DMS 273 (cell line): ENCODE results near the gene TRAF3IP3.

Experiments used
- DNase-seq: peaks from one replicate; lab custom pipeline; 2025; ENCODE audit not compliant: unreplicated experiment; lab: John Stamatoyannopoulos, UW

Gene TRAF3IP3

DNA sequence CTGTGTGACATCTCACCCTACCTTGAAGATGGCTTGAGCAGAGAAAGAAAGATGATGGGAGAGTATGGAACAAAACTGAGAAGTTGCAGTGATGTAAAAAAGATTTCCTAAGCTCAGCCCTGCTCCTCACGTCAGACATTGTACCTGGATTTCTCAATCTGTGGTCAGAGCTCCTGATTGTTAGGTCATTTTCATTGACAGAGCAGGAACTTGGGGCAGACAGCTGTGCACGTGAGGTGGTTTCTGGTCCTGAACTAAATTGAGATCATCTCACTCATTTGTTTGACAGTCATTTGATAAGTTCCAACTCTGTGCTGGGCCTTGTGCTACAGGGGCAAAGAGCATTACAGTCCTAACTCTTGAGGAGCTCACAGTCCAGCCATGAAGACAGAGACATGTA, 10.2 kb downstream of the TRAF3IP3 start:
- DNase-seq: no peak

DNA sequence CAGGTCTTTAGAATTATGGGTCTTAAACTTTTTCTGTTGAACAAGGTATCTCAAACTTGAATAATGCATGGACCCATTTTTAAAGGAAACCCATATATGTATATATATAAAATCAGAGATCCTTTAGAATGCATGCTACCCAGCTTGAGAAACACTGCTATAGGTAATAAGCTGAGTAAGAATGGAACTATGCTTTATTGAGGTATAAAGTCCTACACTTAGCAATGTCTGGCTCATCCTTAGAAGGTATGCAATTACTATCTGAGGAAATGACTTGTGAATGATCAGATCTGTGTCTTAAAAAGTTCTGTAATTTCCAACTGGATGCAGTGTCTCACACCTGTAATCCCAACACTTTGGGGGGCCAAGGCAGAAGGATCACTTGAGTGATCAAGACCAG, 11.2 kb downstream of the TRAF3IP3 start:
- DNase-seq: no peak

DNA sequence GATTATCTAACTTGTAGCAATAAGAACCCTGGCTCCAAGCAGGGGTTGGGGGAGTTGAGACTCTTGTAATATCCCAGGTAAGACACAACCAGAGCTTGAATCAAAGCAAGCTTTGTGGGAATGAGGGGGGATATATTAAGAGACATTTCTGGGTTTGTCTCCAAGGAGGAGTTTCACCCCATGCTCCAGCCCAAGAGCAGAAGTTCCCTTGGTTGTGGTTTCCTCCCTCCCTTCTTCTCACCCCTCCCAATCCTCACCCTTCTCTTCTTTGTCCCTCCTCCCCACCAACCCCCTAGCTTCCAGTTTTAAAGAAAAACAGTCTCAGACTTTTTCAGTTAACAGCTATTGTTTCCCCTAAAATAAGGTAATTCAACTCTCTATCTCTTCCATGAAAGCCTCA, 11.9 kb downstream of the TRAF3IP3 start:
- DNase-seq: no peak

DNA sequence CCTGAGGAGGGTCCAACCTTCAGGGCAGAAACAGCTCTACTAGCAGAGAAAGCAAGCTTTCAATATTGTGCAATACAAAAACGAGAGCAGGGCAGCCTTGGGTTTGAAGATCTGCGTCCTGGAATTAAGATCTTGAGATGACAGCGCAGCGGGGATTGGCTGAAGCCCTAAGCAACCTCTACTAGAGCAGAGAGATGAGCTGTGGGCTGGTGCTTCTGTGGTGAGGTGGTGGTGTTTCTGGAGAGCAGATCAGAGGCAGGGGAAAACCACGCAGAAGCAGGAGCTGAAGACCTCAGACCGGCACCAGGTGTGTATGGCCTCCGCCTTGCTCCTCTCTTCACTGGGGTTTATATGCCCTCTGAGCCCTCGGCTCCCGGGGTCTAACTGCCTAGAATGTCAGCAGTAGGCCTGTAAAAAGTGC, 12.5 kb downstream of the TRAF3IP3 start:
- no peak for DNase-seq

DNA sequence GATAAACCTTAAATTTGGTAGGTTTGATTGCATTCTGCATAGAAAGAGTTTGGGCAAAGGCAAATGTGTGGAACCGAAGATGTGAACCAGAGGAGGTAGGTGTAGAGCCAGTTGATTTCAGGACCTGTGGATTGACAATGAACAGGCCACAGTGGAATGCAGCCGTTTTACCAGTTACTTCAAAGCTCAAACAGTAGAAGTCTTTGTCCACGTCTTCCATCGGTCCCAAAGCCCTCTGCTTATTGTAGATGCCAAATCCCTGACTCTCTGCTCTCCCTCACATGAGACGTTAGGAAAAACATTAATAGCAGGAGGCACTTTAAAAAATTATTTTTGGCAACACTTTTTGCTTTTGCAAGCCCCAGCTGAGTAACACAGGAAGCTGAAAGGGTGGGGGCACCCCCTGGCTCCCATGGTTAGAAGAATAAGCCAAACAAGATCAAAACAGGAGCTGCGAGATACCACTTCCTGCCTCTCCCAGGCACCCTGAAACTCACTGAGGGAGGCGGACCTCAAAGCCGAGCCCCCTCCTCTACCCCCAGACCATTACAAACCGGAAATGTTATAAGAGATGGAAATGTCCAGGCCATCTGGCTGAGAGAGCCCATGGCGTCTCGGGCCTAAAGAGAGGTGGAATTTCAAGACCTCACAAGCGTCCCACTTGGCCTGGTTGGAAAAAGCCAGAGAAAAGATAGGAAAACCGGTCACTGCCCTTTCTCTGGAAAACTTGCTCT, 13.5 kb downstream of the TRAF3IP3 start:
- no peak for DNase-seq

DNA sequence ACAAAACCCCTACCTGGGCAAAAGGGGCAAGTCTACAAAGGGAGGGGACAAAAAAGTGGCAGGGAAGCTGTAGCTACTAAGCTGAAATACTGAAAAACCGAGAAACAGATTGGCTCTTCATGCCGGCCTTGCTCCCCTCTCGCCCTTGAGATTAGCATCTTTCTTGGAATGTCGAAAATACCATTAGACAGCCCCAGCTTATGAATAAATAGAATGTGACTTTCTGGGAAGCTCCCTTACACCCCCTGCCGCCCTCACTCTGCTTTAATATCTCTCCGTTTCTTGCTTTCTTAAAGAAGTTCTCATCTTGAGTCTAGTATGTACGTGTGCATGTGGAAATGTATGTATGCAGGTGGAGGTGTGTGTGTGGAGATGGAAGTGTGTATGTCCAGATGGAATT, 14.1 kb downstream of the TRAF3IP3 start:
- no peak for DNase-seq

DNA sequence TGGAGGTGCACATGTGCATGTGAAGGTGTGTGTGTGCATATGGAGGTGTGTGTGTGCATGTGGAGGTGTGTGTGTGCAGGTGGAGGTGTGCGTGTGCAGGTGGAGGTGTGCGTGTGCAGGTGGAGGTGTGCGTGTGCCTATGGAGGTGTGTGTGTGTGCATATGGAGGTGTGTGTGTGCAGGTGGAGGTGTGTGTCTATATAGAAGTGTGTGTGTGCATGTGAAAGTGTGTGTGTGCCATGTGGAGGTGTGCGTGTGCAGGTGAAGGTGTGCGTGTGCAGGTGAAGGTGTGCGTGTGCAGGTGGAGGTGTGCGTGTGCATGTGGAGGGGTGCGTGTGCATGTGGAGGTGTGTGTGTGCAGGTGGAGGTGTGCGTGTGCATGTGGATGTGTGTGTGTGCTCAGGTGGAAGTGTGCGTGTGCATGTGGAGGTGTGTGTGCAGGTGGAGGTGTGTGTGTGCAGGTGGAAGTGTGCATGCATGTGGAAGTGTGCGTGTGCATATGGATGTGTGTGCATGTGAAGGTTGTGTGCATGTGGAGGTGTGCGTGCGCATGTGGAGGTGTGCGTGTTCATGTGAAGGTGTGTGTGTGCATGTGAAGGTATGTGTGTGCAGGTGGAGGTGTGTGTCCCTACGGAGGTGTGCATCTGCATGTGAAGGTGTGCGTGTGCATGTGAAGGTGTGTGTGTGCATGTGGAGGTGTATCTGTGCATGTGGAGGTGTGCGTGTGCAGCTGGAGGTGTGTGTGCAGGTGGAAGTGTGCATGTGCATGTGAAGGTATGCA, 15.0 kb downstream of the TRAF3IP3 start:
- no peak for DNase-seq

DNA sequence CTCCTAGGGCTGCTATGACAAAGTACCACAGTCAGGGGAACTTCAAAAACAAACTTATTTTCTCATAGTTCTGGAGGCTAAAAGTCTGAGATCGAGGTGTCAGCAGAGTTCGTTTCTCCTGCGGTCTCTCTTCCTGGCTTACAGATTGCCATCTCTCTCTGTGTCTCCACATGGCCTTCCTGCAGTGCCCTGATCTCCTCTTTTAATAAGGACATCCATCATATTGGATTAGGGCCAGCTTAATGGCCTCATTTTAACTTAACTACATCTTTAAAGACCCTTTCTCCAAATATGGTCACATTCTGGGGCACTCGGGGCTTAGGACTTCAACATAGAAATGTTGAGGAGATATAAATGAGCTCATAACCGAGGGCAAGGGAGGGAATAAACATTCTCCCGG, 16.3 kb downstream of the TRAF3IP3 start:
- no peak for DNase-seq

DNA sequence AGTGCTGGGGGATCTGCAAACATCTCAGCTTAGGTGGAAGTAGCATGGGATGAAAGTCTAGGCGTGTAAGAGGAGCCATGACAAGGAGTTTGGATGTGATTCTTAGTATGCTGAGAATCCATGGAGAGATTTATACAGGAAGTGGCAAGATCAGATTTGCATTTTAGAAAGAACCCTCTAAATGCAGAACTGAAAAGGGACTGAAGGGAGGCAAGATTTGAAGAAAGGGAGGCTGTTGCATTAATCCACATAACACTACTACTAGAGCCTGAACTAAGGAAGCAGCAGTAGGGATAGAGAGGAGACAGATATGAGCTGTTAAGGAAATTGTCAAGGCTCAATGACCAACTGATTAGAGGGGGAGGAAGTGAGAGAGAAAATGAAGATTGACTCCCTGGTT, 18.7 kb downstream of the TRAF3IP3 start:
- no peak for DNase-seq

DNA sequence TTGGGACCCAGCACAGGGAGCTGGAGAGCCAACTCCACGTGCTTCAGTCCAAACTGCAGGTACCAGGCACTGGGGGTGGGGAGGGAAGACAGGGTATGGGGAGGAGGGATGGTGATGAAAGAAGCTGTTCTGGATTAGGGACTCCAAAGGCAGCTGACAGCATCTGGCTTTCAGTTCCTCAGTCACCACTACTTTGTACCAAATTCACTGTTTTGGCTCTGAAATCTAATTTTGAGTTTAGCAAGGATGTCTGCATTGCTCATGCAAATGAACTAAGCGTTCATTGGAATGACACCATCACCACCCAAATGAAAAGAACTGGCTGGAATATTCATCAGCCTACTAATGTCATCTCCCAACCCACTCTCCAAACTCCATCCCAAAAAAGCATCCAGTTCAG, 19.8 kb downstream of the TRAF3IP3 start:
- no peak for DNase-seq

DNA sequence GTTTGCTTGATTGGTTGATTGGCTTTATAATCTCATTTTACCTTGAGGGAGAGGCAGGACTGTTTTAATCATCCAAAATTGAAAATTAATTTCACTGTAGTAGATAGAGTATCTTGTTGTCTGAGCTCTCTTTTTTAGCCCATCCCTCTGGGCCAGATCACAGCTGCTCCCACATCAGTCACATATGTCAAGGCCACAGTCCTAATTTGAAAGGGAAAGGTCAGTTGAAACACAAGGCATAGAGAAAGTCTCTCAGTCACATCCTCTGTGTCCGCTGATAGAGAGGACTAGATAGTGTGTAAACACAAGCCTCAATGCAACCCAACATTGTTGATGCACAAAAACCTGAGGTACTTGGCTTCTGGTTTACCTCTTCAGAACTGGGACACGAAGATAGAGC, 21.7 kb downstream of the TRAF3IP3 start:
- DNase-seq: no peak

DNA sequence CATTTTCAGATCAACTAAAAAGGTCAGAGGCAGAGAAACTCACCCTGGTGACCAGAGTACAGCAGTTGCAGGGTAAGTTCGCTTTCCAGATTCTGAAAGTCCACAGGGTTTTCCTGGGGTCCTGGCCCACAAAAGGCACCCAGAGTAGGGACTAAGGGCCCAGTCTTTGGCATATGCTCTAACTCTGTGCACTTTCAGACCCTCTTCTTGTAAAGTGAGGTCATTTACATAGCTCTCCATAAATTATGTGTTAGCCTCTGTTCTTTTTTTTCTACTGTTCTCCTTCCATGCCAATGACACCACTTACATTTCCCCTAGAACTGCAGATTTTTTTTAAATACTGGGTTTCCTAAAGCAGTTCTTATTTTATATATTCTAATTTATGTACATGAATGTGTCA, 22.2 kb downstream of the TRAF3IP3 start:
- DNase-seq: no peak

DNA sequence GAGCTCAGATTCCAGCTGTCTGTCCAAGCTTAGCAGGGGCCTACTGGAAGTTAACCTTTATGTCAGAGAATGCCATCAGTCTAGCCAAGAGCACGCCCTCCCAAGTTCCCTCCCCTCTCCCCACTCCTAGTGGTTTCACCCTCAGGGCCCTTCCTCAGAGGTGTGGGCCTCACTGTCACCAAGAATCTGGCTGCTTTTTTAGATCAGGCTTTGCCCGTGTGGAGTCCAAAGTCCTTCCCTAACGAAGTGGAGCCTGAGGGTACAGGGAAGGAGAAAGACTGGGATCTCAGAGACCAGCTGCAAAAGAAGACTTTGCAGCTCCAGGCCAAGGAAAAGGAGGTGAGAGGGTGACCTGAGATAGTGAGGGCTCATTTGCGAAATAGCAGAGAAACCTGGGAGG, 24.4 kb downstream of the TRAF3IP3 start:
- DNase-seq: no peak

DNA sequence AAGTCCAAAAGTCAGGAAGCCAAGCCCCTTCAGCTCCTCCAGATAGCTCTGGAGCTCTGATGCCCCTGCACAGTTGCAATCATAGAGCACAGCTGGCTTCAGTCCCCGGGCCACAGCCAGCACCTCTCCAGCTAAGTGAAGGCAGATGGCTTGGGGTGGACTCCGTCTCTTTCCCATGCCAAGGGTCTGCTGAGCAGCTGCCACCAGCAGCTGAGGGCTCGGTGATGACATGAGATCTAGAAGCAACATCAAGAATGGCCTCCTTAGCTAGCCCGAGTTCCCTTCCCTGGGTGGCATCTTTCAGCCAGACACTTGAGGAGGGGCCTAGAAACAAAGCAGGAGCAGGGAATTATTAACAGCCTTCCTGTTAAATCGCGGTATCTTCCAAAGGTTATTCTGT, 27.5 kb downstream of the TRAF3IP3 start:
- DNase-seq: peak; percentile 87

DNA sequence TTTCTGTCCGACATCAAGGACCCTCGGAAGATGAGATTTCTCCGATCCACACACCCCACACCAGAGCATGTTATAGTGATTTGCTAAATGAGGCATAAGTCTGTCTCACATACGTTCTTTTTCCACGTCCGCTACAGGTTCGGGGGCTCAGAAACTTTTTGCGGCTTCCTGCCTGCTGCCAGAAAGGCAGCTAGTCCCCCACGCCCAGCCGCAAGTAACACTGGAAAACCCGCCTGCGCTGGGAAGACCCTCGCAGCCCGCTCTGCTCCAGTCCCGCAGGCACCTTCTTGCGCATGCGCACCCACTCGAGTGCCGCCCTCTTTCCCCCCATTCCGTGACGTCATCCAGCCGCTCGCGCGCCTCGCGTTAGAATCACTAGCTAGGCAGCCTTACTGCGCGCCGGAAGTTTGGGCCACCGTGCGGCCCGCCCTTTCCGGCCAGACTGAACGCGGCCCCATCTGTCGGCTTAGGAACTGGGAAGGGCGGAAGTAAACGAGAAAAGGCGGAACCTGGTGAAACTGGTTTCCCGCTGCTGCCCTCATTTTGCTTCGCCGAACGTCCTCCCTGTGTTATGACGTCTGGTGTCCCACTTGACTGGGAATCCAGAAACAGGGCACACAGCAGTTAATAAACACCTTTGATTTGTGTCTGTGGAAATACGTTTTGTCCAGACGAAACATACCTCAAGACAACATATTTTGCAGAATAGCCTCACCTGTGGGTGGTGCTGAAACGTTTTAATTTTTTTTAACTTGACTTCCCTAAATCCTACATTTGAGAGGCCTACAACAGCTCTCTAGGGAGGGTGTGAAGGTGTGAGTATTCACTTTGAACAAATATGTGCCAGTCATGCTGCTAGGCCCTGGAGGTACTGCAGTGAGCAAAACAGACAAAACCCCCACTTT, 28.7 kb downstream of the TRAF3IP3 start, which contains the start of gene C1orf74:
TSS of gene C1orf74 (minus strand) at position 295 of the 905 bp plus-strand sequence. CDS start 925 bp downstream, outside the sequence.
- peak; percentile 100 for DNase-seq

DNA sequence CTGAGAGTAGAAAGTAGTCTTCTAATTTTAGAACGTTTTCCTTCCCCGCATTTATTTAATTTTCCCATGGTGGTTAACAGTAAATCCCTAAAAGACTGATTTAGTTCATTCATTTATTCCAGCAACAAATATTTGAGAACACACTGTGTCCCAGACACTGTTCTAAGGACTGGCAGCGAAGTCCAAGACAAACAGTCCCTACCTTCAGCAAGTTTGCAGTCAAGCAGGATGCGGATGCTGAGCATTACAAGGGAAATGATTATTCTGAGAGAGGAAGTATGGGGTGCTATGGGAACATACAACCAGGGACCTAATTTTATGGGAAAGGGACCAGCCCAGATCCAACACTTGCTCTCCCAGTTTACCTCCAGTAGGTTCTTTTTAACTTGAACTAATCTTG, 29.7 kb downstream of the TRAF3IP3 start:
- no peak for DNase-seq

DNA sequence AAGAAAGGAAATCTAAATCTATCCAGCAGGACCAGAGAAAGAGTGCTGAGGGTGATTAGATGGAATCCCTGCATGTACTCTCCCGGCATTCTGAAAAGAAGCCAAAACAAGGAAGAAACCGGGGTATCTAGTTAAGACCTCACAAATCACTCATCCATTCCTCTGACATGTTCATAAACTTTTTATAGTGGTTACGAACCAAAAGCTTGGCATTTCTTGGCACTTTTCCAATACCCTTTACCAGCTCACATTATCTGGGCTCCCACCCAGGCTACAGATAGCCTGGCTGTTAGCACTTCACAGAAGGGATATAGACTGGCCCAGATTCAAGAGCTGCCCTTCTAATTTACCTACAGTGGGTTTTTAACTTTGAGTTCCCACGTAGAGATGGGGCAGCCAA, 30.3 kb downstream of the TRAF3IP3 start:
- DNase-seq: peak; percentile 26

DNA sequence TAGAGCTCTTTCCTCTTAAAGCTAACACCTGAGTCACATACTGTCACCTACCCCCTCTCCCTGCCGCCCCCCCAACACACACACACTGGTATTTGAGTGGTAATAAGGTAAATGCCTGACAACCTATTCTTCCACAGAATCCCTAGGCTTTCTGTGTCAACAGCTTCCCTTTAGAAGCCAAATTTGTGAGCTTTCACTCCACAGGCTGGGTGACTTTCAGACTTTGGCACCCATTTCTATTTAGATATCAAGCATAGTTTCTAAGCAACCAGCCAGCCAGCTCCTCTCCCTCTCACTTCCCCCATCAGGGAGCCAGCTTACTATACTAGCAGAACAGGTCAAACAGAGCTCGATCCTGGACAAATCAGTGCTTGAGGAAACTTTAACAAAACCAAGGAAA, 31.7 kb downstream of the TRAF3IP3 start:
- peak; percentile 26 for DNase-seq

DNA sequence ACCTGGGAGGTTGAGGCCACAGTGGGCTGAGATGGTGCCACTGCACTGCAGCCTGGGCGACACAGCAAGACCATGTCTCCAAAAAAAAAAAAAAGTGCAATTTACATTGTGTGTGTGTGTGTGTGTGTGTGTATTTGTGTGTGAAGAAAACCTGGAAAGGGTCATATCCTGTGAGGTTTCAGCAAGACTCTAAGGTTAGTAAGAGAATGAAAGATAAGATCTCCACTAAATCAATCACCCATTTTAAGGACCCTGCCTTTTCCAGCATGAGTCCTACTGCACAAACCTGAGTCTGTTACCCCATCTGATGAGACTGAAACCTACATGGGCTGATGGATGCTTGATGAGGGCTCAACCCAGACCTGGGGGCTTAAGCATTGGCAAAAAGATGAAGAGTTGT, 33.4 kb downstream of the TRAF3IP3 start:
- no peak for DNase-seq

DNA sequence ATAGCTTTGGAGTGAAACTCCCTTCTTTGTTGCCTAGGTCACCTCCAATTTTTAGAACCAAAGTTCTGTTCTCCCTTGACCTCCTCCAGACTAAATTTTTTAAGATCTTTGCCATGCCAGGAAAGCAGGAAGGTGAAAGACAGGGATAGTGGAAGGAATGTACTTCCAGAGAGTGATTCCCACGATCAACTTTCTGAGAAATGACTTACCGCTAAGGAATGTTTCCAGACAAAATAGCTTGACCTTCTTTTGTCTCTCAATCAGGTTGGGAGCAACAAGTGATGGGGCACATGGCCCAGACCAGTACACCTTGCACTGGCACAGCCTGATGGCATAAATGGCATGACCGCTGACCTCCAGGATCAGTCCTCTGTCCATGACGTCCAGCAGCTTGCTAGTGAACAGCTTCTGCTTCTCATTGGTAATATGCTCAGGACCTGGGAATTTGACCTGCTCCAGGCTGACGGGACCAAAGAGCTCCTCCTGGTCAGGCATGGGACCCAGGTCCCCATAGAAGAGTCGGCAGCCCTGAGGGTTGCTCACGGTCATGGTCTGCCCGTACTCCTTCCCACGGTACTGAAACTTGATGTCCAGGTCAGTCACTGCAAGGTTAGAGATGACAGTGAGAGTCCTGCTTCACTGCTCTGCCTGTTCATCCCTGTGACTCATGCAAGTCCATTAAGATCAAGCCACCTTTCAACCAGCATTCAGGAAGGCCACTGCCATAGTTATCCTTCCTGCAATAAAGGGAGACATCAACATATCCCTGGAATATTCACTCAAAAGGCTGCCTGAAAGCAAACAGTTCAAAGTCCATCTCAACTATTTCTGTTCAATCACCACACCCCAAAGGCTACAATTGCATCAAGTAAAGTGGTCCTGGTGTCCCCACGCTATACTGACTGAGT, 34.7 kb downstream of the TRAF3IP3 start:
- no peak for DNase-seq
